HepG2 (cell line): ENCODE data around the gene FETUB. TPM values are rescaled to one million over a fixed set of nuclear protein-coding genes. Genes with fewer than 3 reads are reported as not detected.

Experiments
- ESRRA ChIP-seq: sonication (generic); formaldehyde crosslinking; IDR thresholded peaks from 2 replicates; pipeline ENCODE4 v1.5.1; 2020; ENCODE audit warnings: mild to moderate bottlenecking, low read depth, missing genetic modification reagents
- HOXA5 ChIP-seq: sonication (generic); formaldehyde crosslinking; IDR thresholded peaks from 2 replicates; pipeline ENCODE4 v1.4.0; 2020; ENCODE audit warnings: missing genetic modification reagents
- NFIB ChIP-seq: sonication (generic); formaldehyde crosslinking; IDR thresholded peaks from 2 replicates; pipeline ENCODE4 v1.9.0; 2021; ENCODE audit warnings: missing genetic modification reagents, mild to moderate bottlenecking, borderline replicate concordance
- PATZ1 ChIP-seq: sonication (generic); formaldehyde crosslinking; IDR thresholded peaks from 2 replicates; pipeline ENCODE4 v1.4.0; 2020; ENCODE audit warnings: missing genetic modification reagents
- RXRB ChIP-seq: IDR thresholded peaks from 2 replicates; pipeline ENCODE4 v1.6.1; 2016; ENCODE audit warnings: borderline replicate concordance, missing genetic modification reagents, missing compliant biosample characterization
- SAP130 ChIP-seq: IDR thresholded peaks from 2 replicates; pipeline ENCODE4 v1.6.1; 2016; ENCODE audit warnings: low read depth
- SIN3B ChIP-seq: fragments of 150-350 bp; IDR thresholded peaks from 2 replicates; pipeline ENCODE4 v1.6.1; 2014; ENCODE audit warnings: low read length
- ZBTB4 ChIP-seq: sonication (generic); formaldehyde crosslinking; IDR thresholded peaks from 2 replicates; pipeline ENCODE4 v1.4.0; 2020; ENCODE audit warnings: missing genetic modification reagents, mild to moderate bottlenecking, borderline replicate concordance
- ZBTB40 ChIP-seq, 2 experiments: fragments of 450-650 bp in 1 of 2; sonication (generic) in 1 of 2; formaldehyde crosslinking in 1 of 2; IDR thresholded peaks; 2 replicates each; pipeline versions ENCODE4 v1.6.1 to v1.8.0; 2016 to 2022; ENCODE audit warnings: antibody characterized with exemption in 1 of 2, mild to moderate bottlenecking in 1 of 2, missing genetic modification reagents in 1 of 2
- ZFP90 ChIP-seq: sonication (generic); formaldehyde crosslinking; IDR thresholded peaks from 2 replicates; pipeline ENCODE4 v1.8.0; 2022; ENCODE audit warnings: missing genetic modification reagents, mild to moderate bottlenecking, inconsistent platforms, borderline replicate concordance
- ZNF460 ChIP-seq: sonication (generic); formaldehyde crosslinking; IDR thresholded peaks from 2 replicates; pipeline ENCODE4 v1.5.1; 2020; ENCODE audit warnings: missing genetic modification reagents, mild to moderate bottlenecking, borderline replicate concordance
- ZNF674 ChIP-seq: sonication (generic); formaldehyde crosslinking; IDR thresholded peaks from 2 replicates; pipeline ENCODE4 v1.5.0; 2020; ENCODE audit warnings: low read depth, mild to moderate bottlenecking, missing genetic modification reagents
- ZNF7 ChIP-seq: IDR thresholded peaks from 2 replicates; pipeline ENCODE4 v1.6.1; 2016; ENCODE audit warnings: missing biosample characterization, missing genetic modification reagents
- polyA plus RNA-seq, 8 experiments: library from polyadenylated mRNA; depleted of rRNA in 3 of 8; stranded (reverse) in 7 of 8; unstranded in 1 of 8; fragments of >200 nt; fragmentation: Illumina TruSeq in 4 of 8; extraction: Trizol in 4 of 8; gene quantifications; 2 replicates each; pipeline versions ENCODE4 v1.2.1 to v1.2.3, GENCODE V29; 2011 to 2016; ENCODE audit warnings: low read depth in 4 of 8, missing spikeins in 1 of 8, mixed read lengths in 1 of 8; ENCODE audit not compliant: insufficient read depth in 1 of 8
- total RNA-seq, 5 experiments: library from RNA; depleted of rRNA; stranded (reverse); fragments of >200 nt; fragmentation: Illumina TruSeq; extraction: Trizol; gene quantifications; 2 replicates each; pipeline ENCODE4 v1.2.3, GENCODE V29; 2016; ENCODE audit warnings: low read depth in 1 of 5

Gene FETUB
- total and polyA plus RNA-seq, 2 of the 13 experiments (the other 11 are each of a cell fraction or from before 2014, with no cell fraction given) = 2.1 to 4.4 TPM

- TF ChIP-seq ZNF460 (CRISPR knock-in tag) (peak; percentile 72; the same call in 1 of the 2 replicates), ZNF674 (no peak), SAP130 (CRISPR knock-in tag) (no peak; the same call in 1 of the 2 replicates), ZBTB4 (CRISPR knock-in tag) (peak; percentile 72; the same call in 1 of the 2 replicates), NFIB (CRISPR knock-in tag) (no peak), ESRRA (peak; percentile 69), RXRB (CRISPR knock-in tag) (peak; percentile 89), HOXA5 (CRISPR knock-in tag) (peak; percentile 91), ZNF7 (CRISPR knock-in tag) (no peak), SIN3B (no peak), ZFP90 (CRISPR knock-in tag) (peak; percentile 64; the same call in 1 of the 2 replicates), PATZ1 (CRISPR knock-in tag) (peak; percentile 88), ZBTB40 (IDR thresholded peaks at IDR 0.05) (no peak), ZBTB40 (CRISPR knock-in tag; IDR thresholded peaks at IDR 0.05) (peak; percentile 29; the same call in 1 of the 2 replicates)
Observed at GRCh38 chr3:186612721-186613636, 27.2 kb upstream of the FETUB start, which contains the start of gene AHSG (continued).
